Measurements from ENCODE around the gene IFI16. TPM values are rescaled to one million over a fixed set of nuclear protein-coding genes. Genes with fewer than 3 reads are reported as not detected.

IFI16 gene
- total and polyA plus RNA-seq, 2 donors (not counting 3 experiments of a cell fraction or from before 2014, with no cell fraction given): 52.8 to 183 TPM

DNA sequence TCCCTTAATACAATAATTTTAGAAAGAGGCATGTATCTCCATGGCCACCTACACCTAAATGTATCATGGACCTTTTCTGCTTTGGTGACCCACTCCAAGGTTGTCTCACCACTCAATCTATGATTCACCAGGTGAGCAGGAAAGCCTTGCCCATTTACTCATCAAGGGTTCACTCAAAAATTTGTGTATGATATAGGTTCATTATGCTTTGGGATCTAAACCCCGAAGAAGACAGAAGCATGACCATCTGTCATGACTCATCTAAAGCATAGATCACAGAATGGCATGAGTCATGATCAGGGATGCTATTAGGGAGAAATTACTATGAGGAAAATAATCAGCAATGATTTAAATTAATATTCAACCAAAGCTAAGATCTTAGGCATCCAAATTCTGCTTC, 39.9 kb upstream of the IFI16 start:
- dilution Hi-C loops (cut with MboI; ENCODE audit: extremely low pct_ligation_motif_present, low sequenced_read_pairs): no loop called here
- H4K20me1 ChIP-seq (replicated peaks; ENCODE audit: control insufficient read depth, extremely low read depth, insufficient read depth, low read length): no peaks in the 10 kb centered on the region
- no peak overlapping the region for H3K9ac ChIP-seq (replicated peaks; ENCODE audit: extremely low read depth, insufficient read depth, low read length)
- H2AFZ ChIP-seq (ENCODE audit: low read depth, low read length): no peak overlapping the region
- H3K79me2 ChIP-seq (ENCODE audit: control insufficient read depth, insufficient read depth, low read length): no peaks in the 10 kb centered on the region
- no peak overlapping the region for H3K4me3 ChIP-seq (replicated peaks in 1 of 3; ENCODE audit: insufficient read depth in 1 of 3, low read depth in 1 of 3, low read length in 3 of 3)
- intact Hi-C loops (cut with micrococcal nuclease): no loop called here
- no TSS peak for BruUV-seq (replicated peaks)
- FAIRE-seq (no peak), DNase-seq (ENCODE audit: low read depth, low spot score) (no peak)
- peak; percentile 22 for TF ChIP-seq JUN (IDR thresholded peaks at IDR 0.05; ENCODE audit: borderline replicate concordance, insufficient read depth, insufficient read length, low read depth)
- TF ChIP-seq, protein P1, sequence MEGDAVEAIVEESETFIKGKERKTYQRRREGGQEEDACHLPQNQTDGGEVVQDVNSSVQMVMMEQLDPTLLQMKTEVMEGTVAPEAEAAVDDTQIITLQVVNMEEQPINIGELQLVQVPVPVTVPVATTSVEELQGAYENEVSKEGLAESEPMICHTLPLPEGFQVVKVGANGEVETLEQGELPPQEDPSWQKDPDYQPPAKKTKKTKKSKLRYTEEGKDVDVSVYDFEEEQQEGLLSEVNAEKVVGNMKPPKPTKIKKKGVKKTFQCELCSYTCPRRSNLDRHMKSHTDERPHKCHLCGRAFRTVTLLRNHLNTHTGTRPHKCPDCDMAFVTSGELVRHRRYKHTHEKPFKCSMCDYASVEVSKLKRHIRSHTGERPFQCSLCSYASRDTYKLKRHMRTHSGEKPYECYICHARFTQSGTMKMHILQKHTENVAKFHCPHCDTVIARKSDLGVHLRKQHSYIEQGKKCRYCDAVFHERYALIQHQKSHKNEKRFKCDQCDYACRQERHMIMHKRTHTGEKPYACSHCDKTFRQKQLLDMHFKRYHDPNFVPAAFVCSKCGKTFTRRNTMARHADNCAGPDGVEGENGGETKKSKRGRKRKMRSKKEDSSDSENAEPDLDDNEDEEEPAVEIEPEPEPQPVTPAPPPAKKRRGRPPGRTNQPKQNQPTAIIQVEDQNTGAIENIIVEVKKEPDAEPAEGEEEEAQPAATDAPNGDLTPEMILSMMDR (IDR thresholded peaks at IDR 0.05; ENCODE audit: extremely low read depth in 1 of 2, insufficient read depth in 1 of 2, low read depth in 1 of 2, low read length in 2 of 2): no peak
- H3K4me1 ChIP-seq (ENCODE audit: control insufficient read depth, extremely low read depth, insufficient read depth, low read length): no peaks in the 10 kb centered on the region
- CTCF ChIA-PET: no interaction called here
- no peak overlapping the region for H3K27ac ChIP-seq (ENCODE audit: insufficient read depth, low read depth, low read length)
- H3K36me3 ChIP-seq (ENCODE audit: control insufficient read depth in 2 of 2, extremely low read depth in 1 of 2, insufficient read depth in 2 of 2, low read length in 2 of 2): no peaks in the 10 kb centered on the region
- no peak overlapping the region for H3K4me2 ChIP-seq (ENCODE audit: insufficient read depth, low read length)
- POLR2A ChIA-PET: no interaction called here
- H3K9me1 ChIP-seq (replicated peaks; ENCODE audit: control insufficient read depth, extremely low read depth, insufficient read depth, low read length): no peaks in the 10 kb centered on the region
- no peaks in the 10 kb centered on the region for H3K9me3 ChIP-seq (replicated peaks; ENCODE audit: control insufficient read depth, insufficient read depth, low read length)
- H3K27me3 ChIP-seq (ENCODE audit: control insufficient read depth in 2 of 2, insufficient read depth in 2 of 2, low read length in 2 of 2): no peaks in the 10 kb centered on the region

GRCh38 chr1:158972841-158973240, 36.9 kb upstream of the IFI16 start:
- Histone ChIP-seq H3K4me2 (ENCODE audit: insufficient read depth, low read length) (no peak overlapping the region), H3K36me3 (ENCODE audit: control insufficient read depth in 2 of 2, extremely low read depth in 1 of 2, insufficient read depth in 2 of 2, low read length in 2 of 2) (no peaks in the 10 kb centered on the region), H3K9me3 (replicated peaks; ENCODE audit: control insufficient read depth, insufficient read depth, low read length) (no peaks in the 10 kb centered on the region), H3K79me2 (ENCODE audit: control insufficient read depth, insufficient read depth, low read length) (no peaks in the 10 kb centered on the region), H3K4me1 (ENCODE audit: control insufficient read depth, extremely low read depth, insufficient read depth, low read length) (no peaks in the 10 kb centered on the region), H4K20me1 (replicated peaks; ENCODE audit: control insufficient read depth, extremely low read depth, insufficient read depth, low read length) (no peaks in the 10 kb centered on the region), H3K27me3 (ENCODE audit: control insufficient read depth in 2 of 2, insufficient read depth in 2 of 2, low read length in 2 of 2) (peaks cover 2% of the 10 kb centered on the region in 2 experiments), H3K9ac (replicated peaks; ENCODE audit: extremely low read depth, insufficient read depth, low read length) (no peak overlapping the region), H3K27ac (ENCODE audit: insufficient read depth, low read depth, low read length) (no peak overlapping the region), H3K9me1 (replicated peaks; ENCODE audit: control insufficient read depth, extremely low read depth, insufficient read depth, low read length) (no peaks in the 10 kb centered on the region), H3K4me3 (replicated peaks in 1 of 3; ENCODE audit: insufficient read depth in 1 of 3, low read depth in 1 of 3, low read length in 3 of 3) (no peak overlapping the region), H2AFZ (ENCODE audit: low read depth, low read length) (no peak overlapping the region)
- no TSS peak for BruUV-seq (replicated peaks)
- DNase-seq (ENCODE audit: low read depth, low spot score): no peak
- dilution Hi-C loops (cut with MboI; ENCODE audit: extremely low pct_ligation_motif_present, low sequenced_read_pairs) (no loop called here), intact Hi-C loops (cut with micrococcal nuclease) (no loop called here)
- ChIA-PET CTCF (no interaction called here), POLR2A (no interaction called here)
- TF ChIP-seq, protein P1 (IDR thresholded peaks at IDR 0.05; ENCODE audit: extremely low read depth in 1 of 2, insufficient read depth in 1 of 2, low read depth in 1 of 2, low read length in 2 of 2): no peak
- TF ChIP-seq GATA2 (IDR thresholded peaks at IDR 0.05; ENCODE audit: insufficient read depth, insufficient read length, low read depth, low read length): no peak
- no peak for TF ChIP-seq MYC (IDR thresholded peaks at IDR 0.05; ENCODE audit: low read depth, low read length)
- TF ChIP-seq POLR2A (IDR thresholded peaks at IDR 0.05; ENCODE audit: low read depth, low read length): no peak
- TF ChIP-seq EZH2 (IDR thresholded peaks at IDR 0.05; ENCODE audit: borderline replicate concordance, low read depth, low read length, severe bottlenecking): no peak
- no peak for TF ChIP-seq JUN (IDR thresholded peaks at IDR 0.05; ENCODE audit: borderline replicate concordance, insufficient read depth, insufficient read length, low read depth)
- no peak for TF ChIP-seq FOS (IDR thresholded peaks at IDR 0.05; ENCODE audit: borderline replicate concordance, insufficient read depth, low read length)
- no peak for TF ChIP-seq MAX (IDR thresholded peaks at IDR 0.05; ENCODE audit: insufficient read depth, insufficient read length)
- no peak for TF ChIP-seq POLR2AphosphoS5 (IDR thresholded peaks at IDR 0.05; ENCODE audit: insufficient read depth, low read depth, low read length)
- FAIRE-seq: no peak

All from endothelial cell of umbilical vein (primary cell).